Peyer's patch (tissue), 4 donors: ENCODE measurements around the gene REEP6. TPM values are rescaled to one million over a fixed set of nuclear protein-coding genes. Genes with fewer than 3 reads are reported as not detected.

Experiments used
- DNase-seq, 3 donors: peaks; one replicate each; pipeline ENCODE4 v3.0.0-alpha.2; 2017 to 2019
- H3K27ac ChIP-seq, 4 donors: fragments of 200-600 bp; sonication (generic); one replicate each; pipeline ENCODE4 v1.5.1; 2016 to 2019
- H3K27me3 ChIP-seq, 2 donors: fragments of 200-600 bp; sonication (generic); one replicate each; pipeline ENCODE4 v1.5.1; 2019
- H3K36me3 ChIP-seq, 3 donors: fragments of 200-600 bp; sonication (generic); one replicate each; pipeline ENCODE4 v1.5.1; 2016 to 2019
- H3K4me1 ChIP-seq, 4 donors: fragments of 200-600 bp; sonication (generic); one replicate each; pipeline ENCODE4 v1.5.1; 2016 to 2019
- H3K4me3 ChIP-seq, 4 donors: fragments of 200-600 bp; sonication (generic); 1 replicate in 3 of 4; 2 replicates in 1 of 4; pipeline ENCODE4 v1.5.1; 2016 to 2019; ENCODE audit warnings: mild to moderate bottlenecking in 1 of 4
- H3K9me3 ChIP-seq, 4 donors: fragments of 200-600 bp; sonication (generic); one replicate each; pipeline ENCODE4 v1.5.1; 2016 to 2019; ENCODE audit warnings: mild to moderate bottlenecking in 1 of 4
- CTCF ChIP-seq, 6 experiments: fragments of 450-650 bp in 4 of 6; fragments of 200-600 bp in 2 of 6; sonication (generic) in 1 of 6; IDR thresholded peaks; one replicate each; pipeline ENCODE4 v1.5.1; 2017 to 2019; ENCODE audit warnings: antibody characterized with exemption in 6 of 6, mild to moderate bottlenecking in 3 of 6, moderate library complexity in 1 of 6
- POLR2A ChIP-seq, 2 donors: fragments of 450-650 bp; IDR thresholded peaks; one replicate each; pipeline ENCODE4 v1.5.1; 2017; ENCODE audit warnings: antibody characterized with exemption in 2 of 2, mild to moderate bottlenecking in 2 of 2, moderate library complexity in 2 of 2
- total RNA-seq, 4 donors: library from RNA; depleted of rRNA; stranded (reverse); fragments of >200 nt; gene quantifications; one replicate each; pipeline ENCODE4 v1.1.0, GENCODE V29; 2016

The REEP6 gene
- total RNA-seq, 4 donors from 2014 or later: 7.4 to 167 (median 162) TPM

DNA sequence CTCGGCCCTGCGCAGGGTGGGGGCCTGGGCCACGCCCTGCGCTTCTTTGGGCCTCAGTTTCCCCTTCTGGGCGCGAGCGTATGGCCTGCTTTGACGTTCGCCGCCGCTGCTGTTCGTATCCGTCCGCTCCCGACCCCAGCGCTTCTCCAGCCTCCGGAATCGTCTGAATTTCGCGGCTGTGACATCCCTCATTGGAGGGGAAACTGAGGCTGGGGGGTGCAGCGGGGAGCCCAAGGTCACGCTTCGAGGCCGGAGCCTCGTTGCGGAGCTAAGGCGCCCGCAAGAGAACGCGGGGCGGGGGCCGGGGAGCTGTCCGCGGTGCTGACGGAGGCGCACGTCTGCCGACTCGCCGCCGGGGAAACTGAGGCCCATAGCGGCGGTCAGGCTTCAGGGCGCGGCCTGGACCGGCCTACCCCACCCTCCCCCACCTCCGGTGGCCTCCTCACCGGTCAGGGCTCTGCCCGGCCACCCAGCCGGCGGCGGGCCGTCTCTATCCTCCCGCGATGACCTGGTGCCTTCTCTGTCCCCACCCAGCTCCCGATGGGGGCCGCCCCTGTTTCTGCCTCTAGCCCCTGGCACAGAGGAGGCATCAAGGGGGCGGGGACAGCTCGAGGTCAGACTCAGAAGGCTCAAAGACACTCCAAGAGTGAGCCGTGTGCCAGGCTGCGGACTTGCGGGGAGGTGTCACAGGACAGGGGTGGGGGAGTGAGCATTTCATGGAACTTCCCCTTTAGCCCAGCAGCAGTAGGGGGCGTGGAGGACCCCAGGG, 44.1 kb upstream of the REEP6 start:
- TF ChIP-seq CTCF (IDR thresholded peaks at IDR 0.05): no peak
- TF ChIP-seq POLR2A (IDR thresholded peaks at IDR 0.05): no peak
- DNase-seq: no peak
- H3K9me3 ChIP-seq: no peaks in the 10 kb centered on the region
- no peak overlapping the region for H3K27ac ChIP-seq
- peaks cover 3 to 56% of the 10 kb centered on the region in 2 donors for H3K27me3 ChIP-seq
- peak overlapping the region in 2 of 4 donors; percentile 48 to 51 for H3K4me3 ChIP-seq
- H3K4me1 ChIP-seq: peaks cover 0 to 33% (median 16%) of the 10 kb centered on the region in 4 donors
- H3K36me3 ChIP-seq: peaks cover 0 to 7% (median 0%) of the 10 kb centered on the region in 3 donors

DNA sequence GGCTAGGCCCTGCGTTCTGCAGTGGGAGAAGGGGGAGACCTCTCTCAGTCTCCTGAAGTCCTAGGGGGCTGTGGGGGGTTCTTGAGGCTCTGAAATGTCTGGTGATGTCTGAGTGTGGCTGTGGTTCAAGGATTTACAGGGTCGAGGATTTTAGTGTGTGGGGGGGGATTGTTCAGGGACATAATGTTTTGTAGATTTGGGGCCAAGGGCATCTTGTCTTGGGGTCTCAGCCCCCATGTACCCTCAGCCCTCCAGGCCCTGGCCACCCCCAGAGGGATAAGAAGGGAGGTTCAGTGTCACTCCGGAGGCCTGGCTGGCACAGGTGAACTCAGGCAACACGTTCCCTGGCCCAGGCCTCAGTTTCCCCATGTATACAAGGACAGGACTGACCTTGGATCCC, 43.5 kb upstream of the REEP6 start:
- DNase-seq: no peak
- H3K27me3 ChIP-seq: peaks cover 3 to 62% of the 10 kb centered on the region in 2 donors

GRCh38 chr19:1447944-1448343, 43.0 kb upstream of the REEP6 start:
- no peak overlapping the region for H3K4me3 ChIP-seq
- no peak for DNase-seq
- H3K36me3 ChIP-seq: no peaks in the 10 kb centered on the region
- no peaks in the 10 kb centered on the region for H3K9me3 ChIP-seq
- H3K27ac ChIP-seq: no peak overlapping the region
- H3K27me3 ChIP-seq: peaks cover 3 to 66% of the 10 kb centered on the region in 2 donors
- H3K4me1 ChIP-seq: peaks cover 0 to 33% (median 16%) of the 10 kb centered on the region in 4 donors
- no peak for TF ChIP-seq CTCF (IDR thresholded peaks at IDR 0.05)
- TF ChIP-seq POLR2A (IDR thresholded peaks at IDR 0.05): no peak

More for the DNA sequence above, 43.5 kb upstream of the REEP6 start:
- TF ChIP-seq CTCF (IDR thresholded peaks at IDR 0.05) (no peak), POLR2A (IDR thresholded peaks at IDR 0.05) (no peak)
- H3K36me3 ChIP-seq: peaks cover 0 to 2% (median 0%) of the 10 kb centered on the region in 3 donors
- no peak overlapping the region for H3K4me3 ChIP-seq
- no peaks in the 10 kb centered on the region for H3K9me3 ChIP-seq
- H3K4me1 ChIP-seq: peaks cover 0 to 33% (median 16%) of the 10 kb centered on the region in 4 donors
- H3K27ac ChIP-seq: no peak overlapping the region

GRCh38 chr19:1449467-1450442, 41.2 kb upstream of the REEP6 start, which contains the start of gene APC2:
APC2 (plus strand) TSS chr19:1450121; CDS start chr19:1453002, 2,881 bp downstream.
- no peak for TF ChIP-seq POLR2A (IDR thresholded peaks at IDR 0.05)
- TF ChIP-seq CTCF (IDR thresholded peaks at IDR 0.05): no peak
- no peak within 1 kb of the TSS for H3K4me3 ChIP-seq
- no peak within 1 kb of the TSS for H3K27ac ChIP-seq
- peaks cover 3 to 77% of the 10 kb centered on the region in 2 donors for H3K27me3 ChIP-seq
- no peaks in the 10 kb centered on the region for H3K36me3 ChIP-seq
- H3K9me3 ChIP-seq: no peaks in the 10 kb centered on the region
- no peak for DNase-seq
- H3K4me1 ChIP-seq: peaks cover 0 to 33% (median 19%) of the 10 kb centered on the region in 4 donors
